ENCODE results near the gene PDGFA.

The PDGFA gene

GRCh38 chr7:471866-472639, 47.6 kb downstream of the PDGFA start:
- no peak for TF ChIP-seq CTCF (IDR thresholded peaks at IDR 0.05; ENCODE audit: low read depth, low read length, missing control alignments)
- H3K27me3 ChIP-seq (replicated peaks): no peaks in the 10 kb centered on the region
- no peak overlapping the region for H3K4me3 ChIP-seq (ENCODE audit: low read depth, low read length)
- in situ Hi-C loops (cut with HindIII; ENCODE audit: low pct_ligation_motif_present, low sequenced_read_pairs): no loop called here
- H3K27ac ChIP-seq: peak overlapping the region; percentile 79
- peak; percentile 99 for DNase-seq
- no peaks in the 10 kb centered on the region for H3K36me3 ChIP-seq (replicated peaks)

GRCh38 chr7:471191-471865, 48.3 kb downstream of the PDGFA start:
- peak overlapping the region; percentile 79 for H3K27ac ChIP-seq
- H3K4me3 ChIP-seq (ENCODE audit: low read depth, low read length): no peak overlapping the region
- H3K27me3 ChIP-seq (replicated peaks): no peaks in the 10 kb centered on the region
- DNase-seq: no peak
- in situ Hi-C loops (cut with HindIII; ENCODE audit: low pct_ligation_motif_present, low sequenced_read_pairs): no loop called here
- H3K36me3 ChIP-seq (replicated peaks): no peaks in the 10 kb centered on the region
- TF ChIP-seq CTCF (IDR thresholded peaks at IDR 0.05; ENCODE audit: low read depth, low read length, missing control alignments): no peak

- H3K36me3 ChIP-seq (replicated peaks): no peaks in the 10 kb centered on the region
- TF ChIP-seq CTCF (IDR thresholded peaks at IDR 0.05; ENCODE audit: low read depth, low read length, missing control alignments): no peak
- no peak overlapping the region for H3K4me3 ChIP-seq (ENCODE audit: low read depth, low read length)
- in situ Hi-C loops (cut with HindIII; ENCODE audit: low pct_ligation_motif_present, low sequenced_read_pairs): no loop called here
- H3K27ac ChIP-seq: no peak overlapping the region
- H3K27me3 ChIP-seq (replicated peaks): no peaks in the 10 kb centered on the region
- DNase-seq: no peak
Observed at GRCh38 chr7:469563-469961, 50.1 kb downstream of the PDGFA start.

GRCh38 chr7:468681-469562, 50.7 kb downstream of the PDGFA start:
- DNase-seq: peak; percentile 61

More at GRCh38 chr7:468681-469562, 50.7 kb downstream of the PDGFA start:
- in situ Hi-C loops (cut with HindIII; ENCODE audit: low pct_ligation_motif_present, low sequenced_read_pairs): no loop called here
- no peak for TF ChIP-seq CTCF (IDR thresholded peaks at IDR 0.05; ENCODE audit: low read depth, low read length, missing control alignments)
- no peak overlapping the region for H3K27ac ChIP-seq
- no peaks in the 10 kb centered on the region for H3K27me3 ChIP-seq (replicated peaks)
- no peak overlapping the region for H3K4me3 ChIP-seq (ENCODE audit: low read depth, low read length)
- no peaks in the 10 kb centered on the region for H3K36me3 ChIP-seq (replicated peaks)

Data from brain microvascular endothelial cell (primary cell).